WTC11 (cell line): ENCODE data around the gene ACTR3C. TPM values are rescaled to one million over a fixed set of nuclear protein-coding genes. Genes with fewer than 3 reads are reported as not detected.

Source experiments
- ATAC-seq: fragments of 200-7000 bp; cut with Tn5 transposase; 2 replicates; pipeline ENCODE4 v1.10.0; 2021; ENCODE audit warnings: mild to moderate bottlenecking, moderate library complexity
- CTCF ChIA-PET: fragments of 300-600 bp; sonication (Branson Sonifier 250); formaldehyde crosslinking; loops from one replicate; lab custom pipeline; 2021; ENCODE audit warnings: antibody characterized with exemption; lab: Charles Lee
- POLR2A ChIA-PET: fragments of 350-600 bp; sonication (Branson Sonifier 250); formaldehyde crosslinking; loops from one replicate; lab custom pipeline; 2021; ENCODE audit warnings: antibody characterized with exemption; lab: Charles Lee
- DNase-seq: peaks from one replicate; pipeline ENCODE4 v3.0.0; 2021; ENCODE audit warnings: low spot score
- H3K27ac Mint-ChIP-seq: 2 replicates; pipeline ENCODE4 v1.8.0; 2021; ENCODE audit warnings: mixed read lengths
- H3K27me3 Mint-ChIP-seq: 2 replicates; pipeline ENCODE4 v1.8.0; 2021; ENCODE audit warnings: low read depth, mild to moderate bottlenecking, moderate library complexity, mixed read lengths
- H3K36me3 Mint-ChIP-seq: 2 replicates; pipeline ENCODE4 v1.8.0; 2021; ENCODE audit warnings: mixed read lengths
- H3K4me1 Mint-ChIP-seq: 2 replicates; pipeline ENCODE4 v1.8.0; 2022; ENCODE audit warnings: mixed read lengths
- H3K4me3 Mint-ChIP-seq: 2 replicates; pipeline ENCODE4 v1.8.0; 2021; ENCODE audit warnings: mild to moderate bottlenecking, moderate library complexity, mixed read lengths
- H3K9me3 Mint-ChIP-seq: 2 replicates; pipeline ENCODE4 v1.8.0; 2021; ENCODE audit warnings: mixed read lengths
- CREM ChIP-seq: sonication (generic); formaldehyde crosslinking; IDR thresholded peaks from 2 replicates; pipeline ENCODE4 v1.8.1; 2022; ENCODE audit warnings: mild to moderate bottlenecking, missing genetic modification reagents, moderate library complexity
- JUN ChIP-seq: sonication (generic); formaldehyde crosslinking; IDR thresholded peaks from 2 replicates; pipeline ENCODE4 v1.8.0; 2023; ENCODE audit warnings: mild to moderate bottlenecking, missing genetic modification reagents
- NFE2L1 ChIP-seq: sonication (generic); formaldehyde crosslinking; IDR thresholded peaks from 2 replicates; pipeline ENCODE4 v1.8.1; 2023; ENCODE audit warnings: missing genetic modification reagents
- SMAD4 ChIP-seq: sonication (generic); formaldehyde crosslinking; IDR thresholded peaks from 2 replicates; pipeline ENCODE4 v1.8.0; 2022; ENCODE audit warnings: mild to moderate bottlenecking, missing genetic modification reagents
- TCF7 ChIP-seq: sonication (generic); formaldehyde crosslinking; IDR thresholded peaks from 2 replicates; pipeline ENCODE4 v1.8.0; 2022; ENCODE audit warnings: mild to moderate bottlenecking, low read depth, missing genetic modification reagents, moderate library complexity
- TEAD1 ChIP-seq: sonication (generic); formaldehyde crosslinking; IDR thresholded peaks from 2 replicates; pipeline ENCODE4 v1.8.0; 2022; ENCODE audit warnings: mild to moderate bottlenecking, missing genetic modification reagents
- TP53 ChIP-seq: sonication (generic); formaldehyde crosslinking; IDR thresholded peaks from 2 replicates; pipeline ENCODE4 v1.8.1; 2023; ENCODE audit warnings: mild to moderate bottlenecking, missing genetic modification reagents
- total RNA-seq: library from RNA; stranded (reverse); gene quantifications from 3 replicates; pipeline ENCODE4 v1.2.3, GENCODE V29; 2021
- TF ChIP-seq, protein P1 (sequence below): sonication (generic); formaldehyde crosslinking; IDR thresholded peaks from 2 replicates; pipeline ENCODE4 v1.8.1; 2023; ENCODE audit warnings: mild to moderate bottlenecking, moderate library complexity, missing genetic modification reagents
- TF ChIP-seq, protein P2 (sequence below): sonication (generic); formaldehyde crosslinking; IDR thresholded peaks from 2 replicates; pipeline ENCODE4 v1.8.0; 2023; ENCODE audit warnings: missing genetic modification reagents, mild to moderate bottlenecking, borderline replicate concordance
- TF ChIP-seq, protein P3 (sequence below): sonication (generic); formaldehyde crosslinking; IDR thresholded peaks from 2 replicates; pipeline ENCODE4 v1.8.1; 2023; ENCODE audit warnings: mild to moderate bottlenecking, missing genetic modification reagents
- TF ChIP-seq, protein P4 (sequence below): fragments of 200-600 bp; IDR thresholded peaks from 2 replicates; pipeline ENCODE4 v1.8.0; 2022; ENCODE audit warnings: antibody characterized with exemption
- TF ChIP-seq, protein P5 (sequence below): sonication (generic); formaldehyde crosslinking; conservative IDR thresholded peaks from 2 replicates; pipeline ENCODE4 v1.8.1; 2023; ENCODE audit warnings: mild to moderate bottlenecking, low read depth, missing genetic modification reagents, moderate library complexity
- TF ChIP-seq, protein P6 (sequence below): sonication (generic); formaldehyde crosslinking; IDR thresholded peaks from 2 replicates; pipeline ENCODE4 v1.8.1; 2023; ENCODE audit warnings: mild to moderate bottlenecking, missing genetic modification reagents
- TF ChIP-seq, protein P7 (sequence below): fragments of 250-450 bp; sonication (Bioruptor Pico); conservative IDR thresholded peaks from 2 replicates; pipeline ENCODE4 v1.9.0; 2021; ENCODE audit warnings: mild to moderate bottlenecking
- TF ChIP-seq, protein P8 (sequence below): sonication (generic); formaldehyde crosslinking; IDR thresholded peaks from 2 replicates; pipeline ENCODE4 v1.8.1; 2022; ENCODE audit warnings: mild to moderate bottlenecking, missing genetic modification reagents, moderate library complexity, borderline replicate concordance

The ACTR3C gene
- total RNA-seq, 1 experiment from 2014 or later = 1.4 TPM

DNA sequence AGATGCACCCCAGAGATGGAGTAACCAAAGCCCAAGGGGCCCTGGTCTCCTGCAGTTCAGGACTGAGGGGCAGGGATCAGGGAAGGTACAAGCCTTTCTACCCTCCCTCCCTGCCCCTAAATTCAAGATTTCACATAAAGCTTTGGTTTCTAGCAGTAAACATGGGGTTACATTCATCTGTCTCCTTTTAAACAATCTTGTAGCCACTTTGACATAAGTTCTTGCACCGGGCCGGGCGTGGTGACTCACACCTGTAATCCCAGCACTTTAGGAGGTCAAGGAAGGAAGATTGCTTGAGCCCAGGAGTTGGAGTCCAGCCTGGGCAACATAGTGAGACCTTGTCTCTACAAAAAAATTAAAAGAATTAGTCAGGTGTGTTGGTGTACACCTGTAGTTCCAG, 4.0 kb upstream of the ACTR3C start (continued):
- TF ChIP-seq JUN (CRISPR knock-in tag) (no peak), TP53 (CRISPR knock-in tag) (no peak)

DNA sequence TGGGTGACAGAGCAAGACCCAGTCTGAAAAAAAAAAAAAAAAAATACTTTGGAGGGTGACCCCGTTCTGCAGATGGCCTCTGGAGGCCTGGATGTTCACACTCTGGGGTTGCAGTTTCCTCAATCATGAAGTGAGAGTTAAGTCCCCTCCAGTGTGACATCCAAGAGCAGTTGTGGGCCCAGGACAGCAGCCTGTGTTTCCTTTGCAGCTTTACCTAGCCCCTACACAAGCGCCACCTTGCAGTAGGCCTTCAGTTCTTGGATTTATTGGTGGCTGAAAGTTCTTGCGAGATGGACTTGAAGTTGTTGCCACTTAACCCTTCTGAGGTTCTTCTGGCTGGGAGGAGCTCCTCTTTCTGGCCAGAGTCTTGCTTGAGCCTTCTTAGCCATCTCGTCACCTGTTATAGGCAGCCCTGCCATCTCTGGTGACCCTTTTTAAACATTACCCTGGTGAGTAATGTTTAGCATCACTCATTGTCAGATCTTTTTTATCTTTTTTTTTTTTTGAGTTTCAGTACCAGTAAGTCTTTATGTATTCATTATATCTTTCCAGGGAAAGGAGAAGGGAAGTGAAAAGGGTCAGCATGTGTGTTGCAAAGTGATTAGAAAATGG, 3.4 kb upstream of the ACTR3C start:
- Mint-ChIP-seq H3K4me3 (no peak overlapping the region), H3K36me3 (peaks cover 34% of the 10 kb centered on the region), H3K4me1 (peaks cover 59% of the 10 kb centered on the region), H3K27ac (no peak overlapping the region), H3K9me3 (no peaks in the 10 kb centered on the region), H3K27me3 (peaks cover 11% of the 10 kb centered on the region)
- POLR2A ChIA-PET = no interaction called here
- no peak for ATAC-seq
- no peak for DNase-seq
- CTCF ChIA-PET = no interaction called here
- TF ChIP-seq, protein P1, sequence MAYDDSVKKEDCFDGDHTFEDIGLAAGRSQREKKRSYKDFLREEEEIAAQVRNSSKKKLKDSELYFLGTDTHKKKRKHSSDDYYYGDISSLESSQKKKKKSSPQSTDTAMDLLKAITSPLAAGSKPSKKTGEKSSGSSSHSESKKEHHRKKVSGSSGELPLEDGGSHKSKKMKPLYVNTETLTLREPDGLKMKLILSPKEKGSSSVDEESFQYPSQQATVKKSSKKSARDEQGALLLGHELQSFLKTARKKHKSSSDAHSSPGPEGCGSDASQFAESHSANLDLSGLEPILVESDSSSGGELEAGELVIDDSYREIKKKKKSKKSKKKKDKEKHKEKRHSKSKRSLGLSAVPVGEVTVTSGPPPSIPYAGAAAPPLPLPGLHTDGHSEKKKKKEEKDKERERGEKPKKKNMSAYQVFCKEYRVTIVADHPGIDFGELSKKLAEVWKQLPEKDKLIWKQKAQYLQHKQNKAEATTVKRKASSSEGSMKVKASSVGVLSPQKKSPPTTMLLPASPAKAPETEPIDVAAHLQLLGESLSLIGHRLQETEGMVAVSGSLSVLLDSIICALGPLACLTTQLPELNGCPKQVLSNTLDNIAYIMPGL (CRISPR knock-in tag) = no peak
- TF ChIP-seq, protein P2, sequence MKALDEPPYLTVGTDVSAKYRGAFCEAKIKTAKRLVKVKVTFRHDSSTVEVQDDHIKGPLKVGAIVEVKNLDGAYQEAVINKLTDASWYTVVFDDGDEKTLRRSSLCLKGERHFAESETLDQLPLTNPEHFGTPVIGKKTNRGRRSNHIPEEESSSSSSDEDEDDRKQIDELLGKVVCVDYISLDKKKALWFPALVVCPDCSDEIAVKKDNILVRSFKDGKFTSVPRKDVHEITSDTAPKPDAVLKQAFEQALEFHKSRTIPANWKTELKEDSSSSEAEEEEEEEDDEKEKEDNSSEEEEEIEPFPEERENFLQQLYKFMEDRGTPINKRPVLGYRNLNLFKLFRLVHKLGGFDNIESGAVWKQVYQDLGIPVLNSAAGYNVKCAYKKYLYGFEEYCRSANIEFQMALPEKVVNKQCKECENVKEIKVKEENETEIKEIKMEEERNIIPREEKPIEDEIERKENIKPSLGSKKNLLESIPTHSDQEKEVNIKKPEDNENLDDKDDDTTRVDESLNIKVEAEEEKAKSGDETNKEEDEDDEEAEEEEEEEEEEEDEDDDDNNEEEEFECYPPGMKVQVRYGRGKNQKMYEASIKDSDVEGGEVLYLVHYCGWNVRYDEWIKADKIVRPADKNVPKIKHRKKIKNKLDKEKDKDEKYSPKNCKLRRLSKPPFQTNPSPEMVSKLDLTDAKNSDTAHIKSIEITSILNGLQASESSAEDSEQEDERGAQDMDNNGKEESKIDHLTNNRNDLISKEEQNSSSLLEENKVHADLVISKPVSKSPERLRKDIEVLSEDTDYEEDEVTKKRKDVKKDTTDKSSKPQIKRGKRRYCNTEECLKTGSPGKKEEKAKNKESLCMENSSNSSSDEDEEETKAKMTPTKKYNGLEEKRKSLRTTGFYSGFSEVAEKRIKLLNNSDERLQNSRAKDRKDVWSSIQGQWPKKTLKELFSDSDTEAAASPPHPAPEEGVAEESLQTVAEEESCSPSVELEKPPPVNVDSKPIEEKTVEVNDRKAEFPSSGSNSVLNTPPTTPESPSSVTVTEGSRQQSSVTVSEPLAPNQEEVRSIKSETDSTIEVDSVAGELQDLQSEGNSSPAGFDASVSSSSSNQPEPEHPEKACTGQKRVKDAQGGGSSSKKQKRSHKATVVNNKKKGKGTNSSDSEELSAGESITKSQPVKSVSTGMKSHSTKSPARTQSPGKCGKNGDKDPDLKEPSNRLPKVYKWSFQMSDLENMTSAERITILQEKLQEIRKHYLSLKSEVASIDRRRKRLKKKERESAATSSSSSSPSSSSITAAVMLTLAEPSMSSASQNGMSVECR = no peak
- TF ChIP-seq, protein P3, sequence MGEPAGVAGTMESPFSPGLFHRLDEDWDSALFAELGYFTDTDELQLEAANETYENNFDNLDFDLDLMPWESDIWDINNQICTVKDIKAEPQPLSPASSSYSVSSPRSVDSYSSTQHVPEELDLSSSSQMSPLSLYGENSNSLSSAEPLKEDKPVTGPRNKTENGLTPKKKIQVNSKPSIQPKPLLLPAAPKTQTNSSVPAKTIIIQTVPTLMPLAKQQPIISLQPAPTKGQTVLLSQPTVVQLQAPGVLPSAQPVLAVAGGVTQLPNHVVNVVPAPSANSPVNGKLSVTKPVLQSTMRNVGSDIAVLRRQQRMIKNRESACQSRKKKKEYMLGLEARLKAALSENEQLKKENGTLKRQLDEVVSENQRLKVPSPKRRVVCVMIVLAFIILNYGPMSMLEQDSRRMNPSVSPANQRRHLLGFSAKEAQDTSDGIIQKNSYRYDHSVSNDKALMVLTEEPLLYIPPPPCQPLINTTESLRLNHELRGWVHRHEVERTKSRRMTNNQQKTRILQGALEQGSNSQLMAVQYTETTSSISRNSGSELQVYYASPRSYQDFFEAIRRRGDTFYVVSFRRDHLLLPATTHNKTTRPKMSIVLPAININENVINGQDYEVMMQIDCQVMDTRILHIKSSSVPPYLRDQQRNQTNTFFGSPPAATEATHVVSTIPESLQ (CRISPR knock-in tag) = no peak
- TF ChIP-seq, protein P4, sequence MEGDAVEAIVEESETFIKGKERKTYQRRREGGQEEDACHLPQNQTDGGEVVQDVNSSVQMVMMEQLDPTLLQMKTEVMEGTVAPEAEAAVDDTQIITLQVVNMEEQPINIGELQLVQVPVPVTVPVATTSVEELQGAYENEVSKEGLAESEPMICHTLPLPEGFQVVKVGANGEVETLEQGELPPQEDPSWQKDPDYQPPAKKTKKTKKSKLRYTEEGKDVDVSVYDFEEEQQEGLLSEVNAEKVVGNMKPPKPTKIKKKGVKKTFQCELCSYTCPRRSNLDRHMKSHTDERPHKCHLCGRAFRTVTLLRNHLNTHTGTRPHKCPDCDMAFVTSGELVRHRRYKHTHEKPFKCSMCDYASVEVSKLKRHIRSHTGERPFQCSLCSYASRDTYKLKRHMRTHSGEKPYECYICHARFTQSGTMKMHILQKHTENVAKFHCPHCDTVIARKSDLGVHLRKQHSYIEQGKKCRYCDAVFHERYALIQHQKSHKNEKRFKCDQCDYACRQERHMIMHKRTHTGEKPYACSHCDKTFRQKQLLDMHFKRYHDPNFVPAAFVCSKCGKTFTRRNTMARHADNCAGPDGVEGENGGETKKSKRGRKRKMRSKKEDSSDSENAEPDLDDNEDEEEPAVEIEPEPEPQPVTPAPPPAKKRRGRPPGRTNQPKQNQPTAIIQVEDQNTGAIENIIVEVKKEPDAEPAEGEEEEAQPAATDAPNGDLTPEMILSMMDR = no peak
- TF ChIP-seq NFE2L1 (CRISPR knock-in tag) (no peak), CREM (CRISPR knock-in tag) (no peak), TCF7 (CRISPR knock-in tag) (no peak), SMAD4 (CRISPR knock-in tag) (no peak), TEAD1 (CRISPR knock-in tag) (no peak)
- TF ChIP-seq, protein P5, sequence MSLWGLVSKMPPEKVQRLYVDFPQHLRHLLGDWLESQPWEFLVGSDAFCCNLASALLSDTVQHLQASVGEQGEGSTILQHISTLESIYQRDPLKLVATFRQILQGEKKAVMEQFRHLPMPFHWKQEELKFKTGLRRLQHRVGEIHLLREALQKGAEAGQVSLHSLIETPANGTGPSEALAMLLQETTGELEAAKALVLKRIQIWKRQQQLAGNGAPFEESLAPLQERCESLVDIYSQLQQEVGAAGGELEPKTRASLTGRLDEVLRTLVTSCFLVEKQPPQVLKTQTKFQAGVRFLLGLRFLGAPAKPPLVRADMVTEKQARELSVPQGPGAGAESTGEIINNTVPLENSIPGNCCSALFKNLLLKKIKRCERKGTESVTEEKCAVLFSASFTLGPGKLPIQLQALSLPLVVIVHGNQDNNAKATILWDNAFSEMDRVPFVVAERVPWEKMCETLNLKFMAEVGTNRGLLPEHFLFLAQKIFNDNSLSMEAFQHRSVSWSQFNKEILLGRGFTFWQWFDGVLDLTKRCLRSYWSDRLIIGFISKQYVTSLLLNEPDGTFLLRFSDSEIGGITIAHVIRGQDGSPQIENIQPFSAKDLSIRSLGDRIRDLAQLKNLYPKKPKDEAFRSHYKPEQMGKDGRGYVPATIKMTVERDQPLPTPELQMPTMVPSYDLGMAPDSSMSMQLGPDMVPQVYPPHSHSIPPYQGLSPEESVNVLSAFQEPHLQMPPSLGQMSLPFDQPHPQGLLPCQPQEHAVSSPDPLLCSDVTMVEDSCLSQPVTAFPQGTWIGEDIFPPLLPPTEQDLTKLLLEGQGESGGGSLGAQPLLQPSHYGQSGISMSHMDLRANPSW (CRISPR knock-in tag) = no peak
- TF ChIP-seq, protein P6, sequence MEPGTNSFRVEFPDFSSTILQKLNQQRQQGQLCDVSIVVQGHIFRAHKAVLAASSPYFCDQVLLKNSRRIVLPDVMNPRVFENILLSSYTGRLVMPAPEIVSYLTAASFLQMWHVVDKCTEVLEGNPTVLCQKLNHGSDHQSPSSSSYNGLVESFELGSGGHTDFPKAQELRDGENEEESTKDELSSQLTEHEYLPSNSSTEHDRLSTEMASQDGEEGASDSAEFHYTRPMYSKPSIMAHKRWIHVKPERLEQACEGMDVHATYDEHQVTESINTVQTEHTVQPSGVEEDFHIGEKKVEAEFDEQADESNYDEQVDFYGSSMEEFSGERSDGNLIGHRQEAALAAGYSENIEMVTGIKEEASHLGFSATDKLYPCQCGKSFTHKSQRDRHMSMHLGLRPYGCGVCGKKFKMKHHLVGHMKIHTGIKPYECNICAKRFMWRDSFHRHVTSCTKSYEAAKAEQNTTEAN = no peak
- TF ChIP-seq, protein P7, sequence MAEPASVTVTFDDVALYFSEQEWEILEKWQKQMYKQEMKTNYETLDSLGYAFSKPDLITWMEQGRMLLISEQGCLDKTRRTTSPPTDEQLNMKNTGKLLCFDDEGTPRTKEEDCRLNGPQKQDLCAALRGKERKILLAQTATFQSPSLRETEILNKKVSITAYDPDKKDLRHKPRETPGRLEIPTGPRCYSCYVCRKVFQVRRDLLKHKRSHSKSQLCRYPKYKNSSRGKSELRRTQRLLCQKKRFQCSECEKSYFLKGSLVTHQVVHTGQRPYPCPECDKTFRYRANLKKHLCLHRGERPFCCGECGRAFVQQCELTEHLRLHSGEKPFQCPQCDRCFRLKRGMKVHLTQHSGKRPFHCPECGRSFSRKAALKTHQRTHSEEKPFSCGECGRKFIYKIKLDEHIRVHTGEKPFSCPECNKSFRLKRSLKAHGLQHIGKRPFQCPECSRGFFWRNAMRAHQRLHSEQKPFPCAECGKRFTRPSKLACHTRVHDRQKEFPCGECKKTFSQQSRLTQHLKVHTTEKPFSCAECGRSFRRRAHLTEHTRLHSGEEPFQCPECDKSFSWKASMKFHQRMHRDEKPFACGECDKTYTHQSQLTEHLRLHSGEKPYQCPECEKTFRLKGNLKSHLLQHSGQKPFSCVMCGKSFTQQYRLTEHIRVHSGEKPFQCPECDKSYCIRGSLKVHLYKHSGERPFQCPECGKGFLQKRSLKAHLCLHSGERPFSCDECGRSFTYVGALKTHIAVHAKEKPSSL = no peak
- TF ChIP-seq, protein P8, sequence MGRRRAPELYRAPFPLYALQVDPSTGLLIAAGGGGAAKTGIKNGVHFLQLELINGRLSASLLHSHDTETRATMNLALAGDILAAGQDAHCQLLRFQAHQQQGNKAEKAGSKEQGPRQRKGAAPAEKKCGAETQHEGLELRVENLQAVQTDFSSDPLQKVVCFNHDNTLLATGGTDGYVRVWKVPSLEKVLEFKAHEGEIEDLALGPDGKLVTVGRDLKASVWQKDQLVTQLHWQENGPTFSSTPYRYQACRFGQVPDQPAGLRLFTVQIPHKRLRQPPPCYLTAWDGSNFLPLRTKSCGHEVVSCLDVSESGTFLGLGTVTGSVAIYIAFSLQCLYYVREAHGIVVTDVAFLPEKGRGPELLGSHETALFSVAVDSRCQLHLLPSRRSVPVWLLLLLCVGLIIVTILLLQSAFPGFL = no peak
